Activated CD8-positive, alpha-beta memory T cell treated with anti-CD3 and anti-CD28 coated beads for 1 hour (primary cell): ENCODE results near the gene HLA-B.
"Not testable (repeated sequence)": the region's sequence is repeated elsewhere in the genome, so short reads cannot be mapped to it uniquely, and the experiment has no call there.

Experiments
- DNase-seq, 2 donors: peaks; one replicate each; pipeline ENCODE4 v3.0.0-alpha.2; 2020; ENCODE audit warnings: low read depth in 1 of 2; ENCODE audit errors: extremely low read depth in 1 of 2

The HLA-B gene

GRCh38 chr6:31356946-31357466 lies at the start of gene HLA-B:
HLA-B (minus strand) TSS chr6:31357179; CDS start chr6:31357158, 21 bp downstream.
- DNase-seq = peak; percentile 64 to 67

- no peak for DNase-seq
Measured at GRCh38 chr6:31405996-31406395, 49.0 kb upstream of the HLA-B start.

GRCh38 chr6:31404061-31404364 lies 47.0 kb upstream of the HLA-B start:
- not testable (repeated sequence) for DNase-seq

- peak in 1 of 2 donors; percentile 57 for DNase-seq
Measured at GRCh38 chr6:31403283-31404060, 46.5 kb upstream of the HLA-B start, which contains the start of gene MICA. MICA (plus strand) TSS chr6:31403595; CDS start chr6:31403633, 38 bp downstream.

GRCh38 chr6:31402324-31403282 lies 45.6 kb upstream of the HLA-B start:
- DNase-seq = peak in 1 of 2 donors; percentile 8

- DNase-seq = no peak
Measured at GRCh38 chr6:31401403-31401802, 44.4 kb upstream of the HLA-B start.

GRCh38 chr6:31400467-31401289 lies 43.7 kb upstream of the HLA-B start:
- DNase-seq = peak; percentile 48 to 62

- DNase-seq = peak in 1 of 2 donors; percentile 34
Measured at GRCh38 chr6:31399589-31400466, 42.8 kb upstream of the HLA-B start.

GRCh38 chr6:31397901-31398525 lies 41.0 kb upstream of the HLA-B start:
- DNase-seq = no peak

GRCh38 chr6:31397153-31397499 lies 40.1 kb upstream of the HLA-B start:
- not testable (repeated sequence) for DNase-seq

- DNase-seq = peak; percentile 51 to 78
Measured at GRCh38 chr6:31396422-31397152, 39.6 kb upstream of the HLA-B start.

GRCh38 chr6:31395832-31396231 lies 38.9 kb upstream of the HLA-B start:
- DNase-seq = no peak

GRCh38 chr6:31394381-31394780 lies 37.4 kb upstream of the HLA-B start:
- DNase-seq = no peak

- DNase-seq = no peak
Measured at GRCh38 chr6:31393932-31394331, 37.0 kb upstream of the HLA-B start.

- DNase-seq = not testable (repeated sequence)
Measured at GRCh38 chr6:31389802-31390132, 32.8 kb upstream of the HLA-B start.

GRCh38 chr6:31388916-31389801 lies 32.2 kb upstream of the HLA-B start:
- not testable (repeated sequence) for DNase-seq

GRCh38 chr6:31386977-31387376 lies 30.0 kb upstream of the HLA-B start:
- DNase-seq = no peak

- no peak for DNase-seq
Measured at GRCh38 chr6:31386099-31386498, 29.1 kb upstream of the HLA-B start.
